LoVo (cell line): Measurements from ENCODE around the gene CHPF2.

Experiments
- DNase-seq: peaks from one replicate; pipeline ENCODE4 v3.0.0-alpha.2; 2016; ENCODE audit warnings: low spot score

The CHPF2 gene

DNA sequence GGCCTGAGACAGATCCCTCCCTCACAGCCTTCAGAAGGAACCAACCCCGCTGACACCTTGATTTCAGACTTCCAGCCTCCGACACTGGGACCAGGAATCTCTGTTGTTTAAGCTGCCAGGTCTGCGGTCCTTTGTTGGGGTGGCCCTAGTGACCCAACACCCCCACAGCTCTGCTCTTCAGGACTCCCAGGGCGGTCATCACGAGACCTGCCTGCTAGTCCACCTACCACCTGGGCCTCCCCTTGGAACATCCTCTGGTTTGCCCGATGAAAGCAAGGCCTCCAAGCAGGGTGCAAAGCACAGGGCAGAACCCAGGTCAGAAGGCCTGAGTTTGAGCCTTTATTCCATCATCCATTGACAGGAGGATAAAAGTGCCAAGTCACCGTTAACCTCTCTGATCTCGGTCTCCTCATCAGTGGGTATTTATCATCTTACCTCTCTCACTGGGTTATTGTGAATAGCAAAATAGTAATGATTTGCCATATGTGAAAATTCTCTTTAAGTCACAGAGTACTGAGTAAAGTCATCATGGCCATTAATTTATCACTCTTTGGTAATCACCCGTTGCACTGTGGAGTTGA, 33.2 kb downstream of the CHPF2 start:
- DNase-seq: no peak

DNA sequence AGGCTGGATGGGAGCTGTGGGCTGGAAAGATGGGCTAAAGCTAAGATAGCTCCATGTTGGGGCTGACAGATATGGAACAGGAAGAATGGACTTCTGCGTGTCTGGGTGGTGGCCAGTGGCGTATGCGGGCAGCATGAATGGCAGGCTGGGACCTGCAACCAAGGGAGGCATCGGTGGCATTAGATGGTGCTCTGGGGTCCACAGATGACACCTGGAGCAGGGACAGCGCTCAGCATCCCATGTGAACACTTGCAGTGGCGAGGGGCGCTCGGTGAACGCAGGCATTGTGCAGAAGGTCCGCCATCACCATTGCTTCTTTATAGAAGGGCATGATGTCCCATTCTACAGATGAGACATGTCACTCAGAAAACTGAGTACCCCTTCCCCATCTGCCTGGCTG, 37.2 kb downstream of the CHPF2 start:
- no peak for DNase-seq

DNA sequence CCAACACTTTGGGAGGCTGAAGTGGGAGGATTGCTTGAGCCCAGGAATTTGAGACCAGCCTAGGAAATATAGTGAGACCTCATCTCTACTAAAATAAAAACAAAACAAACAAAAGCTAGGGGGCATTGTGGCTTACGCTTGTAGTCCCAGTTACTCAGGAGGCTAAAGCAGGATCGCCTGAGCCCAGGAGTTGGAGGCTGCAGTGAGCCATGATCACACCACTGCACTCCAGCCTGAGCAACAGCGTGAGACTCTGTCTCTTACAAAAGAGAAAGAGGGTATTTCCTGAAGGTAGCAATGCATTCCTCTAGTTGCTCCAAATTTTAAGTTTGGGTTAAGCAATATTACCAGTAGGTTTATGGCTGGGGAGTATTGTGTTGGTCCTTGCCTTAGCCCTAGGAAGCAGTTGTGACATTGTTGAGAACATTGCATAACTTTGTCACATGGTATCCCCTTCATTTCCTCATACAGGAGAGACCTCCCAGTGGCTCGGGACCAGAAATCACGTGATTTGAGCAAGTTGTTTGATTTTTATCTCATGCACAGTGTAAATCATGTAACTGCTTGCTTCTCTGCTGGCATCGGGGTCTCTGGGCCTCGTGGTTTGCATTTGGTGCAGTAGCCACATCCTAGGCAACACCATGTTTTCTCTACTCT, 39.5 kb downstream of the CHPF2 start:
- no peak for DNase-seq

DNA sequence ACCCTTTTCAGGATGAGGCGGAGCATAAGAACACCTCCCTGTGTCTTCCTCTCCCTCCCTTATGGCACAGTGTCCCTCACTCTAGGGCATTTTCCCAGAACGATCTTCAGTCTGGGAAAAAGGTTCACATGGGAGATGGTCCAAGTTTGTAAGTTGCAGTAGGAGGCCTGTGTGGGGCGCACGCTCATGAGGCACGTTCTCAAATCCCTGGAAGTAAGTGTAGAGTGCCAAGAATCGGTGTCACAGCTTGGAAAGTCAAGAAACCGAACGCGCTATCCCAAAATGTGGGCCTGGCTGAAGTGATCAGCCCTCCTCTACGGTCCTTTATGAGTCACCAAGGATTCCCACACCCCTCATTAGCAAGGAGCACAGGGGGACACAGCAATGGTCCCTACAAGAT, 40.1 kb downstream of the CHPF2 start:
- DNase-seq: no peak

DNA sequence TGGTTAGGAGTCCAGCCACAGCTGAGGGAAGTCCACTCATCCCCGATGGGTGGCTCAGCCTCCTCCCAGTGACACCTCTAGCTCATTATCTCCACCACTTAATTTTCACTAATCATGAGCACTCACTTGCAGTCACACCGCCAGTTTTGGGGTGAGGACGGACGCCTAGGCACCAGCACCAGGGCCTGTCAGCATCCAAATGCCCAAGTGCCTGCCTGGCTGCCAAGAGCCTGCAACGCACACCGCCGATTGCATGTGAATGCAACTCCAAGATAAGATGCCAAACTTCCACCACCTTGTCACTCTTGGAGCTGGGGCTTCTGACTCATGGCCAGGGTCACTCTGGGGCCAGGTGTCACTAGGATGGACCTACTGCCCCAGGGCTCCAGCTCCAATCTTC, 40.6 kb downstream of the CHPF2 start:
- no peak for DNase-seq

DNA sequence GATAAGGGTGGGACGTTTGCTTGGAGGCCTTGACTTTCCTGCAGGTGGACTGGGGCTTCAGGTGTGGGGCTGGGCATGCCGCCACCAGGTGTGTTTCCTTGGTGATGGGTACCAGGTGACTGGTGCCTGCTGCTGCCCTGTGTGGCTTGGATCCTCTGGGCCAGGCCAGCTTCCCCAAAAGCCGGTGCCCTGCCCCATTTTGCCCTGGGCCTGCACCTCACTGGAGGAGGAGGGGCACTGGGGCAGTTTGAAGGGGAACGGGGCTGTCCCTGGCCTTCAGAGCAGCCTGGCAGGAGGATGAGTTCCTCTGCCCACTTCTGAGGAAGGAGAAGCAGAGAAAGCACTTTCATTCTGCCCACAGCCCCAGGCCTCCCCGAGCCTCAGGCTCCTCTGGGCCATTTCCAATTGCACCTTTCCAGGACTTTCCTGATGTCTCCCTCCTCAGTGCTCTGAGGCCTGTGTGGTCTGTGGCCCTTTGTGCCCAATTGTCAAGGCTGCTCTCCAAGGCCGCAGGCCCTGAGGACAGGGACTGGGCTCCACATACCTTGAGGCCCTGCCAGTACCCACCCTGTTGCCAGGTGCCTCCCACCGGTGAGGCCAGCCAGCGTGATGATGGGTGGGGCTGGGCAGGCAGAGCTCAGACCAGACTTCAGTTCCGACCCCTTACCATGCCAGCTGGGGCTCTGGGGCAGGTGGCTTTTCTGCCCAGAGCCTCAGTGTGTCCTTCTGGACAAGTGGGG, 41.5 kb downstream of the CHPF2 start:
- DNase-seq: no peak

DNA sequence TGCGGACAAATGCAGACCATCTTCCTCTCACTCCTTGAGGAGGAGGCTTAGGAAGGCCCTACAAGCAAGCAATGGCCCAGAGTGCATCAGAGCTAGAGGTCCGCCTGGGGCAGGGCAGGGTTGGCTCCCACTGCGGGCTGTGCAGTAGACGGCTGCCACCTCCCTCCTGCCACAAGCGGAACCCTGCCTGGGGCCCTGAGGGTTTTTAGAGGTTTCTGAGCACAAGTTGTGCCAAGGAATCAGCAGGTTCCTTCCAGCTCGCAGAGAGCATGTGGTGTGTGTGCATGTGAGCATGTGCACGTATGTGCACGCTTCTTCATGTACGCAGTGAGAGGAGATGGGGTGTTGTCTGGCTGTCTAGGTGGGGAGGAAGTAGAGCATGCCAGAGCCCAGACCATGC, 42.1 kb downstream of the CHPF2 start:
- no peak for DNase-seq

DNA sequence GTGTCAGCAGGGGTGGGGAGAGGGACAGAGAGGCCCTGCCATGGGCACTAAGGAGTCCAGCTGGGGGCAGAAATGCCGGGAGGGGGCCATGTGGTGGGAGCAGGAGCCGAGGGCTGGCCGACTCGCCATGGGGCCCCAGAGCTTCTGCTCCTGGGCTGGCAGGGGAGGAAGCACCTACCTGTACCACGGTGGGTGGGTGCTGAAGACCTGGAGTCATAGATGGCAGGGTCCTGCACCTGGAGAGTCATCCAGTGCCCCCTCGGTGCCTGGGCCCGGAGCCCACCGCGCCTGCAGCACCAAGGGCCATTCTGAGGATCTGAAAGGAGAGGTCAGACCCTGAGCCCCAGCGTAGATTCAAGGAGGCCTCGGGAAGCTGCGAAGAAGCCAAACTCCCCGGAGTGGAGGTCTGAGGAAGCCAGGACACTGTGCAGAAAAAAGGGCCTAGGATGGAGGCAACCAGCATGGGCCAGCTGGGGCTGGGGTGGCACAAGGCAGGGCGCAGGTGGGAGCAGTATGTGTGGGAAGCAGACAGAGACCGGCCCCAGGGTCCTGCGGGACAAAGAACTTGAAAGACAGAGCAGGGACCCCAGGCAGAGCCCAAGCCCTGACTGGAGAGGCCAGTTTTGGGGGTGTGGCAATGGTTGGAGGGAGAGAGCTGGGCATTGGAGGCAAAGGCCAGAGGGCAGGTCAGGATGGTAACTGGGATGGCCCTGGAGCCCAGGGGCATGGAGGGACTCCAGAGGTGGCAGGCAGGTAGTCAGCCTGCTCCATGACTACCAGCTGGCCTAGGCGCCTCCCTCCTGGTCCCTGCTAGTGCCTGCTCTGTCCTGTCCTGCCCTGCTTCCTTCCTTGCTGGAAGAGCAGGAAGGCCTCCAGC, 42.9 kb downstream of the CHPF2 start:
- DNase-seq: no peak

DNA sequence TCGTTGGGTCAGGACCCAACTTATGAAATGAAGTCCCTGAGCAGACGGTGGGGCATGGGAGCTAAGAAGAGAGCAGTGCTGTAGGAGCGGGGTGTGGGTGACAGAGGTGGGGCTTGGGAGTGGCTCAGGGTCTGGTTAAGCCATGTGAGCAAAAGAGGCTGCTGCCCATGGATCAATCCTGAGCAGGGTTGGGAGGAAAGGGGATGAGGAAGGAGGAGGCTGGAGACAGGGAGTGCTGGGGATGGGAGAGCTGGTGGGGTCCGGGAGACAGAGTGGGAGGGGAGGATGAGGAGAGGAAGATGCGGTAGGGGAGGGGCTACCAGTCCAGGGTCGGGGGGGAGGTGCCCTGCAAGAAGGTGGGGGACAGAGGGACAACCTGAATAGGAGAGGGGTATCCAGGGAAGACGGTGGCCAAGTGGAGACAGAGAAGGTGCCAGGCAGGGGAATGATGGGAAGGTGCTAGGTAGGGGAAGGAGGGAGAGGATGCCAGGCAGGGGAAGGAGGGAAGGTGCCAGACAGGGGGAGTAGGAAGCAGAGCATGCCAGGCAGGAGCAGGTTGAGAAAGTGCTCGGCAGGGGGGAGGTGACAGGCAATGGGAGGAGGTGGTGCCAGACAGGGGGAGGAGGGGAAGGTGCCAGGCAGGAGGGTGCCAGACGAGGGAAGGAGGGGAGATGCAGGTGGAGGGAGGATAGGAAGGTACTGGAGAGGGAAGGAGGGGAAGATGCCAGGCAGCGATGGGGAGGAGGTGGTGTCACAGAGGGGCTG, 43.7 kb downstream of the CHPF2 start:
- no peak for DNase-seq

DNA sequence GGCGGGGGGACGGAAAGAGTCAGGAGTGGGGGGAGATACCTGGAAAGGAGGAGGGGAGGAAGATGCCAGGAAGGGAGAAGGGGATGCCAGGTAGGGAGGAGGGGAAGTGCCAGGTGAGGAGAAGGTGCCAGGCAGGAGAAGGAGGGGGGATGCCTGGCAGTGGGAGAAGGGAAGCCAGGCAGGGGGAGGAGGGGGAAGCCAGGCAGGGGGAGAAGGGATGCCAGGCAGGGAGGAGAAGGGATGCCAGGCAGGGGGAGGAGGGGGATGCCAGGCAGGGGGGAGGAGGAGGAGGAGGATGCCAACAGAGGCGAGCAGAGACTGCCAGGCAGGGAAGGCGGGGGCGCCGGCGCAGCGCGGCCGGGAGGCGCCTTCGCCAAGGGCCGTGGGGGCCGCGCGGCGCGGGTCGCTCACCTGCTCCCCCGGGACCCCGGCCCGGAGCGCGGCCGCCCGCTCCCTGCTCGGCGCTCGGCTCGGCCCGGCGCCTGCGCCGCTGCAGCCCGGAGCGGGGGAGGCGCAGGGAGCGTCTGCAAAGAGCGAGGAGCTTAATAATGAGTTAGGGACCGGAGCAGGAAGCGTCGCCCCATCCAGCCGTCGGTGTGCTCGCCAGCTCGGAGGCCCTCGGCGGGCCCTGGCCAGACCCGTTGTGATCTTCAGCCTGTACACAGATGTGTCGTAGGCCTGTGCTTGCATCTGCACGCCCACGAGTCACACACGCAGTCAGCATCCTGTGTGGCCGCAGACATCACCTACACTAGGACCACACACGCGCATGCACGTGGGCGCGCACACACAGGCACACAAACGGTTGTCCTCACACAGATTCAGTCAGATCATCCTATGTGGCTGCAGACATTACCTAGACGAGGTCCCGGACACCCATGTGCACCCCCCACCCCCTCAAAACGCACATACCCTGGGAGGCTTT, 44.6 kb downstream of the CHPF2 start:
- peak; percentile 79 for DNase-seq

DNA sequence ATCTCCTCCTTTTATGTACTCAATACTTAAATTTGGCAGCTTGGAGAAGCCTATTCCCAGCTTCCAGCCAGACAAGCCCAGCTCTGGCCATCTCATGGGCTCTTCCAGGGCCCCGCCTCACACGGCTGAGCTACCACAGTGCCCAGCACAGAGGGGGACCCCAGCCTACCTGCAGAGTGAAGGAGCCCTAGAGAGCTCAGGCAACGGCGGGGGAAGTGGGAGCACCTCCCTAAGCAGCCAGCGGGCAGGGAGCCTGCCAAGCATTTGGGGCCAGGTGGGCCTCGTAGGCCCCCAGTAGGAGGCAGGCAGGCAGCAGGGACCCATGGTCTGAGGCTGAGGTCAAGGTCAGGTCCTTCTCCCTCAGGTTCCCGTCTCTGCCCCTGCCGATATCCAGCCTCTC, 45.3 kb downstream of the CHPF2 start:
- no peak for DNase-seq

DNA sequence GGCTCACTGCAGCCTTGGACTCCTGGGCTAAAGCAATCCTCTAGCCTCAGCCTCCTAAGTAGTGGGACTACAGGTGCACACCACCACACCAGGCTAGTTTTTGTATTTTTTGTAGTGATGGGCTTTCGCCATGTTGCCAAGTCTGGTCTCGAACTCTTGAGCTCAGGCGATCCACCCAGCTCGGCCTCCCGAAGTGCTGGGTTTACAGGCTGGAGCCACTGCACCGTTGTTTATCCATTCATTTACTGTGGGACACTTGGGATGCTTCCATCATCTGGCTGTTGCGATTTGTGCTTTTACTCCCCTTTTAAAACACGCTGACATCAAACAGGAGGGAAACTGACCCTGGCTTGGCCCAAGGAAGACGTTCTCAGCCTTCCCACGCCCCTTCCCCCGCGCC, 46.7 kb downstream of the CHPF2 start:
- DNase-seq: no peak

DNA sequence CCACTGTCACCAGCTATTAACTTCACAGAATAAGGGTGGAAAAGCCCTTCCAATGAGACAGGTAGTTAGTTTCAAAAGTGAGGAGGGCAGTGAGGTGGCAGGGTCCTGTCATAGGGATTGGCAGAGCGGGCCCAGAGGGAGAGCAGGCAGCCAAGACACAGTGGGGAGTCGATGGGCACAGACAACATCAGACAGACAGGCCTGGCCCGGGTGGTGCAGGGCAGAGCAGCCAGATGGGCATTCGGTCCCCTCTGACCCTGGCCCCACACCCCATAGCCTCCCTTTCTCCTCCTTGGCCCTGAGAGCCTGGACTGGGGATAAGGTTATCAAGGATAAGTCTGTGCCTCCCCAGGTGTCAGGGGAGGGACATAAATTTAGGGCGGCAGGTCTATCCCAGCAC, 47.6 kb downstream of the CHPF2 start:
- no peak for DNase-seq

DNA sequence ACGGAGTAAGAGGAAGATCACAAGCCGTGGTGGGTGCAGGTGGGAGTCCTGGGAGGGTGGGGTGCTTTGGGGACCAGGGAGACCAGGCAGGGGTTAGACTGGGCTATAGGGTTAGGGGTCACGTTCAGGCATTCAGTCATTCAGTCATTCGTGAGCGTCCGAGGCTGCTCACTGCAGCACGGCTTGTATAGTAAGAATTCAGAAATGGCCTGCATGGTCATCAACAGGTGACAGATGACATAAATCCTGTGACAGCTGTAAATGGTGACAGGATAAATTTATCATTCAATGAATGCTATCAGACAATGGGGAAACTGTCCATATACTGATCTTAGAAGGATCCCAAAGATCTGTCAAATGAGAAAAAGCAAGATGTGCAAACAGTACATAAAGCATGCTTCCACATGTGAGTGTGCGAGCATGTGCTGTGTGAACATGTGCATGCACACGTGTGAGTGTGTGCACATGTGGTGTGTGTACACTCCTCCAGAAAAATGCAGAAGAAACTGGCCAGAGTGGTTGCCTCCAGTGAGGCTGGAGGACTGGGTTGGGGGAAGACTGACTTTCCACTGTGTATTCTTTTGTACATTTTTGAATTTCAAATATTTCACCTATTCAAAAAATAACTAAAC, 48.2 kb downstream of the CHPF2 start:
- DNase-seq: no peak

DNA sequence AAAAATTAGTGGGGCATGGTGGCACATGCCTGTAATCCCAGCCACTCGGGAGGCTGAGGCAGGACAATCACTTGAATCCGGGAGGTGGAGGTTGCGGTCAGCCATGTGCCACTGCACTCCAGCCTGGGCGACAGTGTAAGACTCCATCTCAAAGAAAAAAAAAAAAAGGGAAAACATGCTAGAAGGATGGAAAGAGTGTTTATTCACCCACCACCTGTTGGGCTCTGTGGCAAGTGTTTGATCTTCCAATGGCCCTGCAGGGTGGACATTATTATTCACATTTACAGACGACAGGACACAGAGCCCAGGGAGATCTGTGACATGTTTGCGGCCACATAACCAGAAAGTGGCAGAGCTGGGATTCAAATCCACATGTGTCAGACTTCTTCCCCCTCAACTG, 49.4 kb downstream of the CHPF2 start:
- DNase-seq: no peak

DNA sequence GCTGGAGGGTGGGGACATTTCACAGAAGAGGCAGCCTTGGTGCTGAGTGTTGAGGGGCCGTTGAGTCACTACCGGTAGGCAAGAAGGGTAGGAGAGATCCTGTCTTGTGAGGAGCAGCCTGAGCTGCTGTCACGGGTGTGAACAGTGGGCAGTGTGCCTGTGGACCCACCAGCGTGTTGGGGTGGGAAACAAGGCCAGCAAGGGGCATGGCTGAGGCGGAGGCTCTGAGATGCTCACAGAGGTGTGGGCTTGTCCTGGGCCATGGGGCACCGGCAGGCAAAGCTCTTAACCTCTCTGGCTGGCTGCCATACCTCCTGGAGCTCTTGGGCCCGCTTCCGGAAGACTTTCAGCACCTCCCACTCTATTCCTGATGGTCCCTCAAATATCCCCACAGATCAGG, 49.8 kb downstream of the CHPF2 start:
- no peak for DNase-seq

DNA sequence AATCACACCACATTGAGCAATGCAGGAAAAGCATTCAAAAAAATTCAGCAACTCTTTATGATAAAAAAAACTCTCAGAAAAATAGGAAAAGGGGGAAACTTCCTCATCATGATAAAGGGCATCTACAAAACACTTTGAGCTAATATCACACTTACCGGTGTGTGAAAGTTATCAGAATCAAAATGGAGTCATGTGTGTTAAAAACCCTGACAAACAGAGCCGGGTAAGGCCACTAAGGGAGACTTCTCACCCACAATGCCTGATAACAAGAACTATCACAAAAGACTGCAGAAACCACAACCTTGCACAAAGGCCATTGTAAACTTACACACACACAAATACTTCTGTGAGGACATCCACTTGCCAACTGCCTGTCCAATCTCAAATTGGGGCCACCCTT, 51.0 kb downstream of the CHPF2 start:
- DNase-seq: no peak

DNA sequence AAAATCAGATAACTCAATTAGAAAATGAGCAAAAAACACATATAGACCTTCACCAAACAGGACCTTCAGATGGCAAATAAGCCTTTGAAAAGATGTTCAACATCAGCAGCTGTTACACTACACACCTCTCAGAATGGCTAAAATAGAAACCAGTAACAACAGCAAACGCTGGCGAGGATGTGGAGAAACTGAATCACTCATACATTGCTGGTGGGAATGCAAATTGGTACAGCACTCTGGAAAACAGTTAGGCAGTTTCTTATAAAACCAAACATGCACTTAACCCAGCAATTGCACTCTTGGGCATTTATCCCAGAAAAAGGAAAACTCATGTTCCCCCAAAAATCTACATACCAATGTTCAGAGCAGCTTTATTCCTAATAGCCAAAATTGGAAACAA, 53.9 kb downstream of the CHPF2 start:
- no peak for DNase-seq
